GM19043 (cell line): ENCODE results near the gene CHTOP.
"Not testable (repeated sequence)": the region's sequence is repeated elsewhere in the genome, so short reads cannot be mapped to it uniquely, and the experiment has no call there.

Experiments used
- ATAC-seq: cut with Tn5 transposase; IDR thresholded peaks from one replicate; pipeline ENCODE4 v1.9.1; 2021; ENCODE audit warnings: low read depth; ENCODE audit not compliant: unreplicated experiment

The CHTOP gene

GRCh38 chr1:153631047-153632022 is 2.5 kb upstream of the CHTOP start:
- ATAC-seq, result no peak

- ATAC-seq, result no peak
Measured at GRCh38 chr1:153633161-153633753, 609 bp upstream of the CHTOP start.

- ATAC-seq, result no peak
Measured at GRCh38 chr1:153635872-153636271, 2.0 kb downstream of the CHTOP start.

GRCh38 chr1:153636312-153636711 is 2.4 kb downstream of the CHTOP start:
- no peak for ATAC-seq

GRCh38 chr1:153638261-153638660 is 4.4 kb downstream of the CHTOP start:
- ATAC-seq, result no peak

GRCh38 chr1:153639280-153639679 is 5.4 kb downstream of the CHTOP start:
- no peak for ATAC-seq

GRCh38 chr1:153640213-153640612 is 6.3 kb downstream of the CHTOP start:
- ATAC-seq, result not testable (repeated sequence)

GRCh38 chr1:153640861-153641260 is 7.0 kb downstream of the CHTOP start:
- no peak for ATAC-seq

GRCh38 chr1:153642161-153642560 is 8.3 kb downstream of the CHTOP start:
- ATAC-seq, result no peak

GRCh38 chr1:153643100-153643499 is 9.2 kb downstream of the CHTOP start:
- no peak for ATAC-seq

GRCh38 chr1:153643816-153644215 is 9.9 kb downstream of the CHTOP start:
- no peak for ATAC-seq

GRCh38 chr1:153646672-153647345 is 12.9 kb downstream of the CHTOP start:
- ATAC-seq, result no peak

- no peak for ATAC-seq
Measured at GRCh38 chr1:153647346-153647714, 13.5 kb downstream of the CHTOP start.

GRCh38 chr1:153648000-153648643 is 14.3 kb downstream of the CHTOP start:
- ATAC-seq, result no peak

- no peak for ATAC-seq
Measured at GRCh38 chr1:153649137-153649862, 15.4 kb downstream of the CHTOP start.

- ATAC-seq, result no peak
Measured at GRCh38 chr1:153649863-153650235, 16.0 kb downstream of the CHTOP start.

- ATAC-seq, result no peak
Measured at GRCh38 chr1:153651771-153652170, 17.9 kb downstream of the CHTOP start.

GRCh38 chr1:153652805-153653500 is 19.1 kb downstream of the CHTOP start:
- ATAC-seq, result no peak

- no peak for ATAC-seq
Measured at GRCh38 chr1:153655333-153655732, 21.5 kb downstream of the CHTOP start.
